Activated CD4-positive, alpha-beta T cell treated with anti-CD3 and anti-CD28 coated beads, Interleukin-2, Interleukin-4, amounts not matched to agents 100 ng/mL and 50 ng/mL, durations not matched to agents 16 hours and 8 hours (primary cell): ENCODE data around the gene TMEM219.
"Not testable (repeated sequence)": the region's sequence is repeated elsewhere in the genome, so short reads cannot be mapped to it uniquely, and the experiment has no call there.

Source experiments
- DNase-seq: peaks from one replicate; pipeline ENCODE4 v3.0.0-alpha.2; 2020; ENCODE audit warnings: low spot score

The TMEM219 gene

DNA sequence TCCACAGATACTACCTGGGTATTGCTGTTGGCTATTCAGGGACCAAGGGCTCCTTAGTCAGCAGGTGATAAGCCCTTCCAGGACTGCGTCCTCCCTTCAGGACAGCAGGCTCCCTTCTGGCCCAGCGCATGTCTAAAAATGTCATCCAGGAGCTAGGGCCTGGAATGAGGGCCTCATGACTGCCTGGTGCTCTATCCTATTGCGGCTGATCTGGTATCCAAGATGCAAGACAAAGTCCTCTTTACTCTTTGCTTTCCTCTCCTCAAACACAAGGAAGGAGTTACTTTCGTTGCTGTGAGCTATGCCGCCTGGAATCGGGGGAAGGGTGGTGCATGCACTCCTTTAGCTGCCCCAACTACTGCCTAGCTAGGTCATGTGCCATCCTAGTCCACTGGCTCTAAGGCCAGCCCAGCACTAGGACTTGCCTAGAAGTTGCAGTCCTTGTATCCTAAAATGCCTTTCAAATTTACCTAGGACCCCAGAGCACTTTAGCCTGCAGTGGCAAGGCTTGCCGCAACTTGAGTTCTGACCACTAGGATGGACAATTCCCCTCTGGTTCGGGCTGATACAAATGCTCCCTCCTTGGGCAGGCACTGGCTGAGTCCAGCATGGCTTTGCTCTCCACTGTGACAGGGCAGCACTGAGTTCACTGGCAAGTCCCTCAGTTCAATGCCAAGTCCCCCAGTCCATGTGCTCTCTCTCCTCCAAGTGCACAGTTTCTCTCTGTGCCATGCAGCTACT, 10.1 kb upstream of the TMEM219 start:
- no peak for DNase-seq

- DNase-seq = no peak
These were observed 3.1 kb upstream of the TMEM219 start for GRCh38 chr16:29958756-29959155.

- DNase-seq = no peak
These were observed 2.6 kb upstream of the TMEM219 start for GRCh38 chr16:29959293-29959692.

DNA sequence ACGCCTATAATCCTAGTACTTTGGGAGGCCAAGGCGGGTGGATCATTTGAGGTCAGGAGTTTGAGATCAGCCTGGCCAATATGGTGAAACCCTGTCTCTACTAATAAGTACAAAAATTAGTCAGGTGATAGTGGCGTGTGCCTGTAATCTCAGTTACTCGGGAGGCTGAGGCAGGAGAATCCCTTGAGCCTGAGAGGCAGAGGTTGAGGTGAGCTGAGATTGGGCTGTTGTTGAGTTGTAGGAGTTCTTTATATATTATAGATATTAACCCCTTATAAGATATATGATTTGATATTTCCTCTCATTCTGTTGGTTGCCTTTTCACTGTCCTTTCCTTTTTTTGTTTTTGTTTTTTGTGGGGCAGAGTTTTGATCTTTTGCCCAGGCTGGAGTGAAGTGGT, 2.1 kb upstream of the TMEM219 start:
- DNase-seq = not testable (repeated sequence)

GRCh38 chr16:29961127-29961478, 776 bp upstream of the TMEM219 start:
- DNase-seq = no peak

DNA sequence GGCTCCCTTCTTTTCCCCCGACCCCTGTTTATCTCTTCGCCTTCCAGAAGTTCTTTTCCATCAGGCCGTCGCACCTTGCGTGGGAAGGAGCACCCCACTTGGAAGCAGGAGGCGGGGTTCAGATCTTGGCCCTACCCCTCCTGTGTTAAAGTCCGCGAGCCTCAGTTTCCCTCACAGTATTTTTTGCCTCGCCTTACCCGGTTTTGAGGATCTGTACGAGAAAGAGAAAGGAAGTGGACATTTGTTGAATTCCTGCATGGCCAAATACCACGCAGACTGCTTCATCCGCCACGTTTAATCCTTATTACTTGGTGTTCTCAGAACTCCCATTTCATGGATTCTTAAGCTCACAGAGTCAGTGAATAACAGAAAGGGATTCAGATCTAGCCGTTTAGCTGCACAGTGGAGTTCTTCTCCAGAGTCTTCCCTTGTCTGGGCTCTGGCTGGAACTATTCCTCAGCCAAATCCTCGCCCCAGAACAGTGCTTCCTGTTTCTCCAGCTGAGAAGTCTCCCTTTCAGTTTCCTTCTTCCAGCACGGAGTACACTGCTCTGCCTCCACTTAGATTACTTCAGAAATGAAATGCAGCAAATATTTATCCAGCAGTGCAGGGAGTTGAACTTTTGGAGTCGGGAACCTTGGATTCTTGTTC, 590 bp downstream of the TMEM219 start:
- DNase-seq = no peak

GRCh38 chr16:29963021-29963743, 1.3 kb downstream of the TMEM219 start:
- no peak for DNase-seq

- no peak for DNase-seq
These were observed 6.3 kb downstream of the TMEM219 start for GRCh38 chr16:29968205-29968604.

DNA sequence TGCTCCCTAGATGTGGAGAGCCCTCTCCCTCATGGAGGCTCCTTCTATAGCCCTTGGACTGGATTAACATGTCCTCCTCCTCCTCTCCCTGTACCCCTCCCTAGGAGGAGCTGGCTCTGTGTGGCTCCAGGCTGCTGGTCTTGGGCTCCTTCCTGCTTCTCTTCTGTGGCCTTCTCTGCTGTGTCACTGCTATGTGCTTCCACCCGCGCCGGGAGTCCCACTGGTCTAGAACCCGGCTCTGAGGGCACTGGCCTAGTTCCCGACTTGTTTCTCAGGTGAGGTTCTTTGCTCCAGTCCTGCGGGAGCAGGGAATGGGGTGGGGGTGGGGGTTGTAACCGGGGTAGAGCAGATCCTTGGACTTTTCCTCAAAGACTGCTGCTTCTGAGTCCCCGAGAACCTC, 9.4 kb downstream of the TMEM219 start:
- no peak for DNase-seq

DNA sequence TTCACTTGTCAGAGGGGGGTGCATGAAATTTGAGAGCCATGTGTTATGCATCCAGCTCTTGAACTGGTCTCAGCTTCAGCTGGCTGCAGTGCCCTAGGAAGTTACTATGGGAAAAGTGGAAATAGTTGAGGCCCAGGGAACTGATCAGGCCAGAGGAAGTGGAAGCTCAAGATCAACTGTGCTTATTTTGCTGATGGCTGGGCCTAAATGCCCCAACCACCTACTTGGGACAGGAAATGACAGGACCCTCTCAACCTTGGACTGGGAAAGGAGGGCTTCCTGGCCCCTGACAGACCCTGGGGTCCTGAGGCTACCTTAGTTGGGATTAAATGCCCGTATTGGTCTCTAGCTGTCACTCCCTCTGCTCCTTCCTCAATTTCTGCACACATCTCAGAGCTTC, 10.6 kb downstream of the TMEM219 start:
- DNase-seq = no peak

DNA sequence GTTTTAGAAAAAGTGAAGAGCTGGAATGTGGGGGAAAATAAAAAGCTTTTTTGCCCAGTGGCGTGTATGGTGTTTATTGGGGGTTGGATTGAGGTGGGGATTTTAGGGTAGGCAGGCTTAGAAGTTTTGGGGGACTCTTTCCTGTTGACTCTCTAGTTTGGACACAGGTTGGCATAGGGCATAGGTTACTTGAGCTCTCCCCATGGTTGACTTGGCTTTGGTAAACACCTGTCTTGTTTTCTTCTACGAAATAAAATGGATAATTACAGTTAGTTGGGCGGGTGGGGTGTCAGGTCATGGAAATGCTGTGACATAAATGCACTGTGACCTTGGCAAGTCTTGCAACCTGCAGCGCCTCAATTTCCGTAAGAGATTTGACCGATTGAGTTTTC, 11.1 kb downstream of the TMEM219 start:
- DNase-seq = no peak

- peak; percentile 98 for DNase-seq
These were observed 11.7 kb downstream of the TMEM219 start, which contains the start of gene TAOK2 for GRCh38 chr16:29973384-29974246. Gene TAOK2, plus strand, starts transcription at chr16:29973868. Its CDS starts 3,905 bp downstream, at chr16:29977773.

- no peak for DNase-seq
These were observed 12.6 kb downstream of the TMEM219 start for GRCh38 chr16:29974291-29975133.

GRCh38 chr16:29975134-29975538, 13.3 kb downstream of the TMEM219 start:
- DNase-seq = no peak

- DNase-seq = no peak
These were observed 14.1 kb downstream of the TMEM219 start for GRCh38 chr16:29975811-29976511.

DNA sequence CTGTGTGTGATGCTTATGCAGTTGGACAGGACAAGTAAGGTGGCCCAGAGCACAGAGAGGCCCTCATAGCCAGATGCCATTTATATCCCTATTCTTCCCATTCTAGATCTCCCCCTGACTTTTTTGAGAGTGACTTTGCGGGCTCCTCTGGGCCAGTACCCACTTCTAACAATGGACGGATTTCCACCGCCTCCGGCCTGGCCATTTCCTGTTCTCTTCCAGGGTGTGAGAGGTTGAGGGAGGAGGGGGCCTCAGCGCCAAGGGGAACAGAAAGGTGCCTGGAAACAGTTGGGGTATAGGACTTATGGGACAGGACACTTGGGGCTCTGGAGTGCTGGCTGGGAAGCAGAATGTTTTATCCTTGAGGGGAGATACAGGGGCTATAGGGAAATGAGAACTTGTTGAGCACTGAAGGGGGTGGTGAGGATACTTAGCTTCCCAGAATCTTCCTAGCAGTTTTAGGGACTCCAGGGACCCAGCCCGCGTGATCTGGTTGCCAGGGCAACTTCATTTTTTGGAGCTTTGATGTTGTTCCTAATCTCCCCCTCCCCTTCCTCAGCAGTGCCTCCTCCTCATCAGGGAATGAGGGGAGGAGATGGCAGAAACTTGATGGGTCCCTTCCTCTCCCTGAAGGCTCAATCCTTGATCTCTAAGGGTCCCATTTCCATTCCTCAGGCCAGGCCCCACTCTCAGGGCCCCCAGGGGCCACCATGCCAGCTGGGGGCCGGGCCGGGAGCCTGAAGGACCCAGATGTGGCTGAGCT, 15.4 kb downstream of the TMEM219 start:
- DNase-seq = no peak

DNA sequence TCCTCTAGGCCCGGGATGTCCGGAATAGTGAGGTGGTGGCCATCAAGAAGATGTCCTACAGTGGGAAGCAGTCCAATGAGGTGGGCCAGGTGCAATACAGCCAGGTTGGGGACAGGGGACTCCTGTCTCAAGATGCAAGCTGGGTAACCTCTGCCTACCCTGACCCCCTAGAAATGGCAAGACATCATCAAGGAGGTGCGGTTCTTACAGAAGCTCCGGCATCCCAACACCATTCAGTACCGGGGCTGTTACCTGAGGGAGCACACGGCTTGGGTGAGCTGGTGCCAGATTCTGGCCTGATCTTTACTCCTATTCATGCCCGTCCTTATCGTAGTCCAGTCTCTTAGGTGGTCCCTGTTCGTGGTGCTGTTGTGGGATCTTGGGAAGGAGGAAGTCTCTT, 16.2 kb downstream of the TMEM219 start:
- no peak for DNase-seq

GRCh38 chr16:29978564-29979270, 16.8 kb downstream of the TMEM219 start:
- no peak for DNase-seq
